K562 (cell line): ENCODE results near the gene LY6G6D. TPM values are rescaled to one million over a fixed set of nuclear protein-coding genes. Genes with fewer than 3 reads are reported as not detected.
A peak's percentile ranks its signal among the peaks of the same experiment; 100 is the strongest.

Experiments
- E2F1 ChIP-seq: sonication (generic); formaldehyde crosslinking; IDR thresholded peaks from 2 replicates; pipeline ENCODE4 v1.8.1; 2023; ENCODE audit warnings: mild to moderate bottlenecking, missing genetic modification reagents, moderate library complexity
- ERF ChIP-seq: fragments of 450-650 bp; formaldehyde crosslinking; IDR thresholded peaks from 2 replicates; pipeline ENCODE4 v1.4.0; 2020; ENCODE audit warnings: mild to moderate bottlenecking, mixed read lengths
- ESRRA ChIP-seq: fragments of 450-650 bp; IDR thresholded peaks from 2 replicates; pipeline ENCODE4 v1.6.1; 2014; ENCODE audit warnings: low read depth, mild to moderate bottlenecking, moderate library complexity, borderline replicate concordance
- FOXP4 ChIP-seq: sonication (generic); formaldehyde crosslinking; IDR thresholded peaks from 2 replicates; pipeline ENCODE4 v1.8.0; 2022; ENCODE audit warnings: mild to moderate bottlenecking, missing genetic modification reagents, borderline replicate concordance
- GATA2 ChIP-seq: sonication (generic); formaldehyde crosslinking; IDR thresholded peaks from 2 replicates; pipeline ENCODE4 v1.4.0; 2020; ENCODE audit warnings: mild to moderate bottlenecking, missing genetic modification reagents
- MED1 ChIP-seq: sonication (generic); formaldehyde crosslinking; IDR thresholded peaks from 2 replicates; pipeline ENCODE4 v1.8.1; 2023; ENCODE audit warnings: missing genetic modification reagents, borderline replicate concordance
- MYC ChIP-seq, 2 experiments: fragments of 250-450 bp in 1 of 2; sonication (Bioruptor Pico) in 1 of 2; IDR thresholded peaks; 2 replicates each; pipeline versions ENCODE4 v1.5.1 to v1.6.1; 2012 to 2021; ENCODE audit warnings: low read depth in 2 of 2, borderline replicate concordance in 1 of 2, improper control_type of control experiment in 1 of 2, low read length in 1 of 2, mild to moderate bottlenecking in 1 of 2, moderate library complexity in 1 of 2
- NCOR1 ChIP-seq: fragments of 450-650 bp; IDR thresholded peaks from 2 replicates; pipeline ENCODE4 v1.6.1; 2016; ENCODE audit warnings: mild to moderate bottlenecking, moderate library complexity
- PHB2 ChIP-seq: fragments of 450-650 bp; IDR thresholded peaks from 2 replicates; pipeline ENCODE4 v1.6.1; 2017; ENCODE audit warnings: low read depth
- PHTF2 ChIP-seq: fragments of 250-450 bp; sonication (Bioruptor Pico); IDR thresholded peaks from 2 replicates; pipeline ENCODE4 v1.5.0; 2021; ENCODE audit warnings: mild to moderate bottlenecking
- TSHZ1 ChIP-seq: fragments of 250-450 bp; sonication (Bioruptor Pico); IDR thresholded peaks from 2 replicates; pipeline ENCODE4 v1.4.0; 2020; ENCODE audit warnings: mild to moderate bottlenecking, moderate library complexity
- USF2 ChIP-seq: sonication (generic); formaldehyde crosslinking; IDR thresholded peaks from 2 replicates; pipeline ENCODE4 v1.5.0; 2020; ENCODE audit warnings: missing genetic modification reagents
- ZBTB8A ChIP-seq: fragments of 450-650 bp; IDR thresholded peaks from 2 replicates; pipeline ENCODE4 v1.6.1; 2018; ENCODE audit warnings: mild to moderate bottlenecking, moderate library complexity; ENCODE audit not compliant: partially characterized antibody
- ZMIZ1 ChIP-seq, 2 experiments: fragments of 150-350 bp in 1 of 2; IDR thresholded peaks; 2 replicates each; pipeline ENCODE4 v1.6.1; 2012 to 2016; ENCODE audit warnings: low read depth in 2 of 2, low read length in 2 of 2, mild to moderate bottlenecking in 1 of 2, moderate library complexity in 1 of 2
- polyA plus RNA-seq, 8 experiments: library from polyadenylated mRNA; depleted of rRNA in 4 of 8; stranded (reverse) in 5 of 8; unstranded in 3 of 8; fragments of >200 nt; fragmentation: Nextera tagmentation in 2 of 8; fragmentation: Illumina TruSeq in 1 of 8; extraction: Ambion mirVana in 2 of 8; extraction: Trizol in 1 of 8; gene quantifications; 2 replicates each; pipeline versions ENCODE4 v1.2.1 to v1.2.3, GENCODE V29; 2011 to 2014; ENCODE audit warnings: inconsistent platforms in 1 of 8, missing spikeins in 1 of 8
- total RNA-seq, 7 experiments: library from RNA; depleted of rRNA in 6 of 7; stranded (reverse); fragments of >200 nt in 6 of 7; fragmentation: Illumina TruSeq in 2 of 7; extraction: Trizol in 2 of 7; gene quantifications; 2 replicates each; pipeline versions ENCODE4 v1.2.1 to v1.2.3, GENCODE V29; 2011 to 2021; ENCODE audit warnings: low replicate concordance in 1 of 7

The LY6G6D gene
- total and polyA plus RNA-seq, 9 of the 15 experiments (the other 6 are each of a cell fraction or from before 2014, with no cell fraction given) = 0.30 to 0.38 TPM; not detected in 7

GRCh38 chr6:31690231-31691077, 24.7 kb upstream of the LY6G6D start (continued):
- TF ChIP-seq NCOR1 = peak; percentile 81
- TF ChIP-seq E2F1 (CRISPR knock-in tag) = no peak
- TF ChIP-seq FOXP4 (CRISPR knock-in tag) = peak; percentile 86; the same call in 1 of the 2 replicates
- no peak for TF ChIP-seq USF2 (CRISPR knock-in tag)
- TF ChIP-seq GATA2 (CRISPR knock-in tag) = peak; percentile 56; the same call in 1 of the 2 replicates
- no peak for TF ChIP-seq ZBTB8A
- peak; percentile 2; the same call in 1 of the 2 replicates for TF ChIP-seq PHB2
- peak; percentile 90; the same call in 1 of the 2 replicates for TF ChIP-seq MED1 (CRISPR knock-in tag)
- TF ChIP-seq ESRRA = peak; percentile 88
- TF ChIP-seq PHTF2 (CRISPR knock-in tag) = peak; percentile 30; the same call in 1 of the 2 replicates
- peak in 1 of 2 experiments; percentile 1; a peak in 1 of 4 replicates for TF ChIP-seq ZMIZ1 (IDR thresholded peaks at IDR 0.05; ENCODE audit: low read depth in 2 of 2, low read length in 2 of 2)
- no peak for TF ChIP-seq ERF (CRISPR knock-in tag)
- no peak for TF ChIP-seq TSHZ1 (CRISPR knock-in tag)
- TF ChIP-seq MYC (IDR thresholded peaks at IDR 0.05; ENCODE audit: low read depth, low read length) = peak; percentile 27; the same call in 1 of the 2 replicates
- TF ChIP-seq MYC (CRISPR knock-in tag; IDR thresholded peaks at IDR 0.05; ENCODE audit: borderline replicate concordance, low read depth) = peak; percentile 75; the same call in 1 of the 2 replicates
